NCI-H2227 (cell line): Measurements from ENCODE around the gene WWOX.
A peak's percentile ranks its signal among the peaks of the same experiment; 100 is the strongest.

Experiments
- DNase-seq: peaks from one replicate; lab custom pipeline; 2025; ENCODE audit not compliant: unreplicated experiment; lab: John Stamatoyannopoulos, UW

WWOX gene

DNA sequence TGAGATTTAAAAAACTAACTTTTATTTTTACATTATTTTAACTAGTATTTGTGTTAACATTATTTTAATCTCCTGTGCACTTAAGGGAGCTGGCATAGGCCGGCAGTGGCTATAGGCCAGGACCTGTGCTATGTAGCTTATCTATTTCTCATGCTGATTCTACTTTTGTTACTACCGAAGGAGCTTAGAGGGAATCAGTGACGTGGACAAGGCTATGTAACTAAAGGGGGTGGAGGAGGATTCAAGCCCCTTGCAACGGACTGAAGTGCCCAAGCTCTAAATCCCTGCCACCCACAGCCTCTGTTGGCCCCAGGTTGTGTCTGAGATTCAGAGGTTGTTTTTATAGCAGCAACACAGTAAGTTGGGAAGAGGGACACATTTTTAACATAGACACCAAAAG lies 356.4 kb downstream of the WWOX start:
- DNase-seq, result no peak

DNA sequence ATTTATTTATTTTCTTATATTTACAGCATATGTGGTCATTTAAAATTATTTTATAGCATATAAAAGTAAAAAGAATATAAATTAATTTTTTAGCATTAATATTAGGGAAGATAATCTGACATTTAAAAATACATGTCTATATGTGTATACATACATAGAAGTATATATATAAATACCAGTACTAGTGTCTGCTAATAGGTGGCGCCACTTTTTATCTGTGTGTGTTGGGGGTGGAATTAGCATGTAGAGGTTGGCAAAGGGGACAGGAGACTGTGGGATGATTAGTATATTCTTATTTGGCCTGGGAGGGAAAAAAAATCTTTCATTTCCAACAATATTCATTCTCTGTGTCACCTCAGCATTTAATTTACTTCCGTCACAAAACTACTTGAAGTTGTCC lies 359.1 kb downstream of the WWOX start:
- DNase-seq, result peak; percentile 0

DNA sequence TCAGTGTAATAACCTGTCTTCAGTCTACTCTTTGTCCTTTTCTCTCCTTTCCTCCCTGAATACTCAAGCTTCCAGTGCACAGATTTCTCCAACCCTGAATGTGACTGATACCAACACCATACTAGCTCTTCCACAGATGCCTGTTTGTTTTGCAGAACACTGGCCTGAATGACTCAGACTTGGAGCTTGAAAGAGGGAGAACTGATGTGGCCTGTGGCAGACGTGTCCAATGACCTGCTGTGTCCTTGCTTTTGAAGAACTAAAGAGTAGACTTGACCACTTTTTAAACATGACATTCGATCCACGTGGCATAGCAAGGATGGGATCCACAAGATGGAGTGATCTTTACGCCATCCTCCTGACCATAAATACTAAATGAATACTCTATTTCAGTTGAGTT lies 361.0 kb downstream of the WWOX start:
- no peak for DNase-seq

DNA sequence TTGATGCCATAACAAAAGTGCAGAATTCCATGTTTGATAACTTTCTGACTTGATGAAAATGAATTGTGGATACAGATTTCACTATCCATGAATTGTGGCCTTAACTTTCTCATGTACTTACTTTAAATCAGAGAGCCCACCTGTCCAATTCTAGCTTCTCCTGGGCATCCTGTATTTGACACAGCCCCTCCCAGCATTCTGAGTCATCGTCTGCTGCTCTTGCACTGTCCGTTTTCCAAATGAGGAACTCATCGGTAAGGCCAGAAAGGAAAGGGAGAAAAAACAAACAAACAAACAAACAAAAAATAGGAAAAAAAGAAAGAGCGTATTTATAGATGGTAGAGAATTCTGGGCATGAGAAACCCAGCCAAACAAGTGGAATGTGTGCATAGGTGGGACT lies 361.6 kb downstream of the WWOX start:
- DNase-seq, result no peak

DNA sequence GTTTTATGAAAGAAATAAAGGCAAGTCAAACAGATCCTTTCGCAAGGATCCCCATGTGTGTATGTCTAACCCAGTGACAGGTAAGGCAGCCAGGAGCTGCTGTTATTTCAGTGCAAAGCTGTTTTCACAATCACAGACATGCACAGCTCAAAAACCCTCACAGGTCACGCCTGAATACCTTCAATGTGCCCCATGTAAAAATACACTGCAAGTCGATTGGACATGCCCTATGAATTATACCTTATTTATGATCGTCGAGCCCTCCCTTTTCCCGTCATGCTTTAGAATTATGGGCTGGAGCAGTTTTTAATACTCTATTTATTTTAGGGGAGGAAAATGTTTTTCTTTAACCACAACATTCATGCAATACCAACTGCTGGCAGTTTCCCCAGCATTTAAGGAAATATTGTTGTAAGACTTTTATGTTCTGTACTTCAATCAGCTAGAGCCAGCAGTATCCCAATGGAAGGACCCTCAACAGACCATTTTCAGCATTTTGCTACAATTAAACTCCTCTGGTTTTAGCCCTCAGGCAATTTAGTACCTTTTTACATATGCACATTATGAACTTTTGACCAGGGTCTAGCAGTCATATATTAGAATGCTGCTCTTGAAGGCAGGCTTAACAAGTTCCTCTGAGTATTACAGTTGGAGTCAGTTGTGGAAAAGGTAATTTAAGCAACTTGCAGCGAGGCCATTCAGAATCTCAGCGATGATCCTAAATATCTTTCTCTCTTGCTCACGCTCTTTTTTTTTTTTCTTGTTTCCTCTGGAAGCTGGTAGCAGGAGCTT lies 362.2 kb downstream of the WWOX start:
- DNase-seq, result no peak

DNA sequence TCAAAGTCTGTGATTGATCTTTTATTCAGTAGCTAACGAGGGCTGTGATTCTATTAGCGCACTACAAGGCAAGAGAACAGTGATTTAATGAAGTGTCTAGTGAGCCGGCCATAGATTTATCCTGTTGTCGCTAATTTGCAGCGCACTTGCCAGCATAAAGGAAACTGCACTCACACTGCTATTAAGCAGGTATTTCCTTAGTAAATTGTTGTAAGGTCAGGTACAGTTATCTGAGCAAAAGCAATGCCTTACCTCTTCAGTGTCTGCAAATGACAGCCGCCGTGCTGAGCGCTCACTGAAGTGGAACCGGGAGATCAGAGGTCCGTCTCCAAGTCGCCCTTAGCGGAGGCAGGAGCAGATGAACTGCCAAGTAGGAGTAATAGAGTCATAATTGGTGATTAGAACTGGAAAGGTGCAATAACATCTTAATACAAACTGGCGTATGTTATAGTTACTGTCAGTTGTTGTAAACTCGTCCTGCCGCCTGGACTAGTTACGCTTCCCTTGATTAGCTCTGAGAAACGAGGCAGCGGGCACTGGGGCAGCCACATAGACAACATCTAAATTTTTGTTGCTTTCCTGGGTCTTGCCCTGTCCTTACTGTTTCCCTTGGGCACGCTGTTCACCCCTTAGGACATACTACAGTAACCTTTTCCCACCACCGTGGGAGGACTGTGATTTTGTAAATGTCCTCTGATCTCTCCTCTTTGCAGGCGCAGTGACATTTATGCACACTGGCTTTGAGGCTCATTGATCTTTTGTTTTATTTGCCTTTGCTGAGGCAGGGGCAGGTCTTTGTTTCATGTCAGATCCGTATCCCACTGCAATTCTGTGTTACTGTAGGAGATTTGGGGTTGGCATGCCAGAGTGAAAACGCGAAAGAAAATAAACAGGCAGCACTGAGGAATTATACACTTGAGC lies 363.1 kb downstream of the WWOX start:
- DNase-seq, result peak; percentile 70

DNA sequence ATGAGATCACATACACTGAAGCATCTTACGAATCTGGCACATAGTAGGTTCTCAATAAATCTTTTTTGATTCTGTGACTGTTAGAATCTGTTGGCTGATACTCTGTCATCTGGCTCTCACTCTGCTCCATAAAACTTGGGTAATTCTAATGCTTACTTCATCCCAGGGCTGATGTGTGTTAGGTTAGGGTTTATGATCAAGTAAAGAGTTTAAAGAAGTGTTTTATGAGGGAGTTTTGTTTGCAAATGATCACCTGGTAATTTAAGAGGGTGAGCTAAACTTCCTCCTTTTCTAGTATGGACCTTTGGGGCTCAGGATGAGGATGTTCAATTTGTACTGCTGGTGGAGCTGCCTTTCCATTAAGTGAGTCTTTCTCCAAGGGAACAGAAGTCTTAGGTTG lies 364.1 kb downstream of the WWOX start:
- no peak for DNase-seq

DNA sequence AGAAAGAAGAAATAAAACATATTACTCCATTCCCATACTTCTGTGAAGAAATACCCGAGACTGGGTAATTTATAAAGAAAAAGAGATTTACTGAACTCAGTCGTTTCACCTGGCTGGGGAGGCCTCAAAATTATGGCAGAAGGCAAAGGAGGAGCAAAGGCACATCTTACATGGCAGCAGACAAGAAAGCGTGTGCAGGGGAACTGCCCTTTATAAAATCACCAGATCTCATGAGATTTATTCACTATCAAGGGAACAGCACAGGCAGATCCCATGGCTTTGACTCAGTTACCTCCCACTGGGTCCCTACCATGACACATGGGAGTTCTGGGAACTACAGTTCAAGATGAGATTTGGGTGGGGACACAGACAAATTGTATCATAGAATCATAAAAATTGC lies 365.4 kb downstream of the WWOX start:
- DNase-seq, result no peak

DNA sequence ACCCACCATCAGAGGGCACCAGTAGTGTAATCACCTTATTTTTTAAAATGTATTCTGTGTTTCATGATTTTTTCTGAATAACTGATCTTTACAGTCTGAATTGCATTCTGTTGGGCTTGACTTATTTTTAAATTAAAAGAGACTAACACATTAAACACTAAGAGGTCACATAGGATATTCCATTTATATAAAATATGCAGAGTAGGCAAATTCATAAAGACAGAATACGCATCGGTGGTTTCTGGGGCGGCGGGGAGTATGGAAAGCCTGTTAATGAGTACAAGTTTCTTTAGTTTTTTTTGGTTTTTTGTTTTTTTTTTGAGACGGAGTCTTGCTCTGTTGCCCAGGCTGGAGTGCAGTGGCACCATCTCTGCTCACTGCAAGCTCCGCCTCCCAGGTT lies 366.3 kb downstream of the WWOX start:
- DNase-seq, result no peak

DNA sequence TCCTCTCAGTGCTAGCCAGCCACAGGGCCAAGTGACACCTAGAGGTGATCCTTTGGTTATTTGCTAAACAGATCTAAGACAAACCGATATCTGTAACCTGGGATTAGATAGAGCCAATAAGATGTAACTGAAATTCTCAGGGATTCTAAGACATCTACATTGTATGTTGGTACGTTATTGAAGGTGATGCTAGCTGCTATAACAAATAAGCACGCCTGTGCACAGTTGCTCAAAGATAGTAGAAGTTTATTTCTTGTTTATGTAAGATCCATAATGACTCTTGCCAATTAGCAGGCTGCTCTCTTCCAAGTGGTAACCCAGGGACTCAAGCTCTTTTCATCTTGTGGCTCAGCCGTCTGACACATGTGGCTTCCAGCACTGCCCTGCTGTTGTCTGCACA lies 370.3 kb downstream of the WWOX start:
- no peak for DNase-seq

DNA sequence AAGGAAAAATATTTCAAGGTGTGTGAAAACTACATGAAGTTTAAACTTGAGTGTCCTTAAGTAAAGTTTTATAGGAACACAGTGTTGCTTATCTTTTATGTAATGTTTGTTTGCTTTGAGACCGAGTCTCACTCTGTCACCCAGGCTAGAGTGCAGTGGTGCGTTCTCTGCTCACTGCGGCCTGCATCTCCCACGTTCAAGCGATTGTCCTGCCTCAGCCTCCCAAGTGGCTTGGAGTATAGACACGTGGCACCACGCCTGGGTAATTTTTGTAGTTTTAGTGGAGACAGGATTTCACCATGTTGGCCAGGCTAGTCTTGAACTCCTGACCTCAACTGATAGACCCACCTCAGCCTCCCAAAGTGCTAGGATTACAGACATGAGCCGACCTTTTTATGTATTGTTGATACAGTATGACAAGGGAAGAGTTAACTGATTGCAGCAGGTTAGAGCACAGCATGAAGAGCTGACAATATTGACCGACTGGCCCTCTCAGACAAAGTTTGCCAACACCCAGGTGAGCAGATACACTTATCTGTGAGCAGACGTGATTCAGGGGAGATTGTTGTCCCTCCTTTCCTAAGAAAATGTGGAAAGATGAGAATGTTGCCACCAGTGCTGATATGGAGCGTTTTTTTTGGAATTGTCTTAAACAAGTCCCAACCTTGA lies 373.7 kb downstream of the WWOX start:
- DNase-seq, result no peak

DNA sequence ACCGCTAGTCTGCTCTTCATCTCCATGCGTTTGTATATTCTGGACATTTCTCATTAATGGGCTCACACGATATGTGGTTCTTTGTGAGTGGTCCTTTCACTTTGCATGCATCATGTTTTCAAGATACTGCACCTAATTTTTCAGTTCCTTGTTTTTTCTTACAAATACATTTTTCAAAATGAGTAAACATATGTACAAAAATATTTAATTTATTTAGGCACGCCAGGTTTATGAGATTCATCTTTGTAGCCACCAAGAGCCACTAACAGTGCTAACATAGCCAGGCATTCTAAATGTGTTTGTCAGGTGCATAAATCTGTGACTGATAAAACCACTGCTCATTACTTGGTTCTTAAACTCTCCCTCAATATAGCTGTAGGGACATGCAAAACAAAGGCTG lies 375.3 kb downstream of the WWOX start:
- DNase-seq, result no peak

DNA sequence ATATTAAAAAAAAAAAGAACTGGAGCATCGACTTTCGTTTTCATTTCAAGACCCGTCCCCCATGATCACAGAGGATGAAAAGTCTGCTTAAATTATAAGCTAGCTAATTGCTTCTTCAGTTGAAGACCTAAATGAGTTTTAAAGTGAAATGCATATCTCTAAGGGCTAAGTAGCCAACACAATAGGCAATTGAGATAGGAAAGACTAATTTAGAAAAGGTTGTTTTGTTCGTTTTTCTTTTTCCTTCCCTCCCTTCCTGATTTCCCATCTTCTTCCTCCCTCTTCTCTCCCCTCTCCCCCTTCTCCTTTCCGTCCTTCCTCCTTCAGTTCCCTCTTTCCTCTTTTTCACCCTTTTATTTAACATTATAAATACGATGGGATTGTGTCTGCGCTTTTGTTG lies 377.2 kb downstream of the WWOX start:
- DNase-seq, result no peak

DNA sequence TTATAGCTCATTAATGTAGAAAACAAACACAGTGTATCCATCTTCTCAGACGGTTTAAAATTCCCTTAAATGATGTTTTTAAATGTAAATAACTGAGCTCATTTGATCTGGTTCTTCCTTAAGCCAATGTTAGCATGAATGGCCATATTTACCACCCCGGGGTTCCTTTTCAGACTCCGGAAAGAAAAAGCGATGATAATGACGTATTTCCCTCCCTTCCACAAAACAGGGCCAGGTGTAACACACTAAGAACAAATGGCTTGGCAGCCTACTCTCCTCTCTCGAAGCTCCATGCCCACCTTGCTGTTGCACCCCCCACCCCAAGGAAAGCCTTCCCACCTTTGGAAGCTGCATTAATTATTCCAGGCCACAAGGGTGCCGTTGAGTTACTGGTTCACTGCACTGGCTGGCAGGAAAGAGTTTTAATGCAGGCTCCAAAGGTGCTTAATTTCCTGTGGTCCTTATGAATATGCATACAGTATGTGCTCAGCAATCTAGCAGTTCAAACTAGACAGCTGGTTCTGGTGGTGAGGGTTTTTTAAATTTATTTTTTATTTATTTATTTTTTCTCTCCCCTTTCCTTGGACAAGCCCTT lies 378.9 kb downstream of the WWOX start:
- DNase-seq, result peak; percentile 1

DNA sequence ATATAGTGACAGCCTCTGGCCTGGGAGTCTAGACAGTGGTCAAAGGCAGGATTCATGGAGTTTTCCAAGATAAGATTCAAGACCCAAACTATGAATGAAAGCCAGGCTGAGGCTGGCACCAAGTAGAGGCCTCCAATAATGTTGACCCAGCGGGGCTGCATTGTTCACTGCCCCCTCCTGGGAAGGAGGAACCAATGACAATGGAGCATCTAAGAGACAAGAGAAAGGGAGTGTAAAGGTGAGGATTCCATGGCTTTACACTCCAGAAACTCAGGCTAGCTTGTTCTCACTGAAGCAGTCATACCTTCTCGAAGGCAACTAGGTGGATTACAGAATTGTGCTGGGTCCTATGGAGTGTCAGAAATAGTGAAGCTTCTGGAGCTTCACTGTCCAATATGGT lies 380.3 kb downstream of the WWOX start:
- DNase-seq, result no peak

DNA sequence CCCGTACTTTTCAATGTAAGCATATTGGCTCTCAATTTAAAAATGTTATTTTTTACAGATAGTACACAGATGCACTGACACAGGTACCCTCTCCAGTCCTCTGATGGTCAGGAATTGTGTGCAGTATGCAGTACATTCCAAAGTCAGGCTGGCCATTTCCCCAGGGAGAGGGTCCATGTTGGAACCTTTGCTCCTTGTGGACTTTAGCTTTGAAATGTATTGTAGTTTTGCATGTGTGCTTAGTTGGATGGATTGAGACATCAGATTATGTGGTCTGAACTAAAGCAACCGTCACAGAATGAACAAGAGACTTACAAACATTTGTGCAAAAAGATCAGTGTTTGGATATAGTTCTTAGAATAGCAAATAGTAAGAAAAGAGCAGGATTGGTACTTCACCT lies 381.1 kb downstream of the WWOX start:
- no peak for DNase-seq

DNA sequence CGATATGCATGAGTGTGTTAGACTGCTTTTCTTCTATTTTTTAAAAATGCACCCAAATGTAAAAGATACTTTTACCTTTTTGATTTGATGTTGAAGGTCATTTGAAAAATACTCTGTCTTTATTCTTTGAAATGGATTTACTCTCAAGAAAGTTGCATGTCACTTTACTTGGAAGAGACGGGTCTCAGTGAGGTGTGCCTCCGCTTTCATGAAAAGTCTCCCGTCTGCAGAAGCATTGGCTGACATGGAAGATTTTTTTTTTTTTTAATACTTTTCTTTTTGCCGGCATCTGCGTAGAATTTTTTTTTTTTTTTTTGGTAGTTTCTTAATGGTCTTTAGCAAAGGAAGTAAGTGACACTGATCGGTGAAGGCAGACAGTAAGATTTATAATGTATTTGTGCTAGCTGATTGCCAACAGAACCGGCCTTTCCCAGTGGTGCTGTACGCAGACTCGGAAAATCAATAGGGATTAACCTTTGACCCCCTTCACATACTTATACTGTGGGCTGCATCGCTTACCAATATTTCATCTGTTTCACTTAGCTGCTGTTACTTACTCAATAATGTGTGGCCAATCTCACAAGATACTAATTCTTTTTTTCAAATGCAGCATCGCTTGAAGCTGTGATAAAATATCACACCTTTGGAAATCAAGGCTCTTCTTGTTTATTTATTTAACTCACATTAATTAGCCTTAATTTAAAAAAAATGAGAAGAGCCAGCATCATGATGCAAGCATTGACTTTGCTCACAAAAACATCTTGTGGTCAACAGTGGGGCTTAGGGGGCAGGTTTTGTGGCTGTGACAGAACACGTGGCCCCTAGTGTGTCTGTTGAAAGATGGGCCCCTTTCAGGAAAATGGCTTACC lies 383.9 kb downstream of the WWOX start:
- peak; percentile 12 for DNase-seq

DNA sequence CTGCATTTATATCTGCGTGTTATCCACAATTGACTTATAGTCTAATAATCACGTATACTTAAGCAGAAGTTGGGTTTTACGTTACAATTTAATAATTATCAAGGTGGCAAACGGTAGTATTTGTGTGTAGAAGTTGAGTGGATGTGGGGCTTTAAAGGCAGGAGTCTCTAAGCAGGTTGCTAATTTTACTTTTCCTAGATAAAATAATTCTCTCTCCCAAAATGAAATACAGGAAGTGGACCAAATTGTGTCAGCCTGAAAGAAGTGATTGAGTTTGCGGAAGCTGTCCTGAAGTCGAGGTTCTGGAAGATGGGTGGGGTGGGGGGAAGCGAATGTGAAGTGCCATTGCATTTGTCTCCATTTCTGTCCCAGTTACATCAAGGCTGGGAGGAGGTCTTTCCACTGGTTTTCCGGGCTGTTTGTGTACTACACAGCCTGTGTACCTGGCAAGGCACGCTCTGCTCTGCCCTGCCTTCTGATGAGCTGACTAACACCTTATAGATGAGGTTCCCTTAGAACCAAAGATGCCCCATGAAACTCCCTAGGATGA lies 385.1 kb downstream of the WWOX start:
- no peak for DNase-seq

DNA sequence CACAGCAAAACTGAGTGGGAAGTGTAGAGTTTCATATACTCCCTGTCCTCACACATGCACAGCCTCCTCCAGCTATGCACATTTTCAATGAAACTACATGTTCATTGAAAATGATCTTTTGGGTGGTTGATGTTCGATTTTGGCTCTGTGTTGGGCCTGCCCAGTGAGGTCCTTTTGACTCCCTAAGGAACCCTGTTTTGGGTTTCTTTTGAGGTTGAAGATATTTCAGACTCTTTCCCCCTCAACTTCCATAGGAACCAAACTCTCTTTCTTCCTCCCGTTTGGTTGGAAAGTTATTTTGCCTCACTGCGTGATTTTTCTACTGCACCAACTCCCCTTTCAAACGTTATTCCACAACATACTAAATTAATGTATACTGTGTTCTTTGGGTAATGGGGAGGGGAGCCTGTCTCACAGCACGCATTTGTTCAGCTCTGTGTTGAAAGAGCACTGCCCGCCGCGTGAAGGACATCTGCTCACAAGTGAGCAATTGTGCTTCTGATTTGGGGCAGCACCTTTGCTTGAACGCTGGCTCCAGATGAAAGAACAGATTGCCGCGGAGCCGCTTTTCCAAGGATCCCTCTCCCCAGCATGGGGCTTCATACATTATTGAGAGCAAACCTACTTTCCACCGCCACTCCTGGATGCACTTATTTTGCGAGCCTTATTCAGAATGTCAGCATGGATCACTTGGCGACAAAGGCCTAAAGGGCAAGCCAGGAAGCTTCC lies 385.9 kb downstream of the WWOX start:
- peak; percentile 77 for DNase-seq

DNA sequence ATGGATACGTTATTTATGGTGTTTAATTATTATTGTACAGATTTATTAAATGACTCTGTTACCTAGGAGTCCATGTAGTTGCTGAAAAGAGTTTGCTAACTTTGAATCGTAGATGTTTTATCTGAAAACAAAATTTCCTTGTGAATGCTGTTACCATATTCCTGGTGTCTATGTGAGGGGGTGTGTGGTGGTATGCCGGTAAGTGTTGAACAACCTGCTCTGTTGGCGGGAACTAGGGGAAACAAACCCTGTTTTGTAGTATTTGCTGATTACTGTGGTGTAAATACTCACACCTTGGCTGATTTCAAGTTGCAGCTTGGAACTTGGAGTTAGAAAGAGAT lies 386.4 kb downstream of the WWOX start:
- DNase-seq, result no peak
